IMR-90 (cell line): ENCODE results near the gene IER5L. TPM values are rescaled to one million over a fixed set of nuclear protein-coding genes. Genes with fewer than 3 reads are reported as not detected.

Experiments
- ATAC-seq: fragments of 200-7000 bp; cut with Tn5 transposase; 2 replicates; pipeline ENCODE4 v1.9.1; 2020; ENCODE audit warnings: low read depth, mild to moderate bottlenecking, moderate library complexity
- BruUV-seq: library from RNA; stranded (reverse); fragments of 400-500 nt; replicated peaks from 2 replicates; lab custom pipeline; 2021; lab: Mats Ljungman, UMichigan
- CTCF ChIA-PET: fragments of 300-600 bp; formaldehyde crosslinking; extraction: SDS; loops from one replicate; lab custom pipeline; 2021; ENCODE audit warnings: antibody characterized with exemption; lab: Yijun Ruan, JAX
- POLR2A ChIA-PET: fragments of 300-600 bp; sonication (Branson Sonifier 250); formaldehyde crosslinking; loops from one replicate; lab custom pipeline; 2022; ENCODE audit warnings: antibody characterized with exemption; ENCODE audit not compliant: unreplicated experiment; lab: Charles Lee
- DNase-seq: peaks from one replicate; pipeline ENCODE4 v3.0.0; 2013
- H2AFZ ChIP-seq: replicated peaks from 2 replicates; pipeline ENCODE3; 2013; ENCODE audit warnings: low read length, mild to moderate bottlenecking; ENCODE audit not compliant: poor library complexity
- H2AK5ac ChIP-seq: 2 replicates; pipeline ENCODE4 v1.6.1; 2013; ENCODE audit warnings: low read depth, low read length, inconsistent platforms
- H2AK9ac ChIP-seq: replicated peaks from 2 replicates; pipeline ENCODE3; 2013; ENCODE audit warnings: mild to moderate bottlenecking, low read depth, low read length, moderate library complexity; ENCODE audit not compliant: poor library complexity
- H2BK120ac ChIP-seq: 2 replicates; pipeline ENCODE4 v1.6.1; 2013; ENCODE audit warnings: low read depth, low read length, inconsistent platforms
- H2BK15ac ChIP-seq: 3 replicates; pipeline ENCODE4 v1.6.1; 2013; ENCODE audit warnings: low read depth, low read length, inconsistent platforms
- H2BK20ac ChIP-seq: 2 replicates; pipeline ENCODE4 v1.6.1; 2013; ENCODE audit warnings: low read depth, mild to moderate bottlenecking, inconsistent platforms, low read length, moderate library complexity
- H2BK5ac ChIP-seq: 2 replicates; pipeline ENCODE4 v1.6.1; 2013; ENCODE audit warnings: mild to moderate bottlenecking, low read depth, low read length, inconsistent platforms; ENCODE audit not compliant: poor library complexity, severe bottlenecking
- H3K14ac ChIP-seq: replicated peaks from 2 replicates; pipeline ENCODE4 v1.6.1; 2013; ENCODE audit warnings: low read depth, low read length, inconsistent platforms
- H3K18ac ChIP-seq: 2 replicates; pipeline ENCODE4 v1.6.1; 2013; ENCODE audit warnings: low read depth, low read length, control low read depth
- H3K23ac ChIP-seq: 2 replicates; pipeline ENCODE4 v1.6.1; 2013; ENCODE audit warnings: low read depth, low read length, inconsistent platforms
- H3K27ac ChIP-seq: 2 replicates; pipeline ENCODE4 v1.5.1; 2013; ENCODE audit warnings: mild to moderate bottlenecking, control low read depth, low read length; ENCODE audit not compliant: insufficient read depth
- H3K27me3 ChIP-seq: 2 replicates; pipeline ENCODE4 v1.6.1; 2013; ENCODE audit warnings: low read length; ENCODE audit not compliant: control insufficient read depth, insufficient read depth
- H3K36me3 ChIP-seq: 2 replicates; pipeline ENCODE4 v1.6.1; 2013; ENCODE audit warnings: low read length, mixed read lengths; ENCODE audit not compliant: control insufficient read depth, insufficient read depth
- H3K4ac ChIP-seq: 2 replicates; pipeline ENCODE4 v1.6.1; 2013; ENCODE audit warnings: low read depth, low read length, inconsistent platforms
- H3K4me1 ChIP-seq: 2 replicates; pipeline ENCODE4 v1.6.1; 2013; ENCODE audit warnings: low read length, mixed read lengths; ENCODE audit not compliant: control insufficient read depth, insufficient read depth
- H3K4me2 ChIP-seq: 2 replicates; pipeline ENCODE4 v1.6.1; 2013; ENCODE audit warnings: low read depth, mild to moderate bottlenecking, control low read depth, low read length, moderate library complexity
- H3K4me3 ChIP-seq: 2 replicates; pipeline ENCODE4 v1.5.1; 2013; ENCODE audit warnings: low read depth, mild to moderate bottlenecking, control low read depth, low read length, moderate library complexity; ENCODE audit not compliant: insufficient read depth
- H3K56ac ChIP-seq: 2 replicates; pipeline ENCODE4 v1.6.1; 2013; ENCODE audit warnings: low read length, inconsistent platforms; ENCODE audit not compliant: insufficient read depth; ENCODE audit errors: extremely low read depth
- H3K79me1 ChIP-seq, 2 experiments: 2 replicates each; pipeline ENCODE4 v1.6.1; 2013; ENCODE audit warnings: low read length in 2 of 2, inconsistent platforms in 1 of 2, low read depth in 1 of 2
- H3K9ac ChIP-seq: 2 replicates; pipeline ENCODE4 v1.6.1; 2013; ENCODE audit warnings: low read depth, low read length, control low read depth
- H3K9me1 ChIP-seq: 2 replicates; pipeline ENCODE4 v1.6.1; 2013; ENCODE audit warnings: low read length, inconsistent platforms; ENCODE audit not compliant: insufficient read depth
- H3K9me3 ChIP-seq: 2 replicates; pipeline ENCODE4 v1.6.1; 2013; ENCODE audit warnings: low read length; ENCODE audit not compliant: control insufficient read depth, insufficient read depth
- H4K20me1 ChIP-seq: 2 replicates; pipeline ENCODE4 v1.6.1; 2013; ENCODE audit warnings: low read length, inconsistent platforms; ENCODE audit not compliant: insufficient read depth
- H4K5ac ChIP-seq: 2 replicates; pipeline ENCODE4 v1.6.1; 2013; ENCODE audit warnings: mild to moderate bottlenecking, low read depth, low read length, control low read depth
- H4K8ac ChIP-seq, 2 experiments: 2 replicates each; pipeline ENCODE4 v1.6.1; 2013; ENCODE audit warnings: low read depth in 2 of 2, low read length in 2 of 2, control low read depth in 1 of 2, inconsistent platforms in 1 of 2
- H4K91ac ChIP-seq: 2 replicates; pipeline ENCODE4 v1.6.1; 2013; ENCODE audit warnings: low read depth, low read length, inconsistent platforms; ENCODE audit not compliant: insufficient read depth
- CEBPB ChIP-seq: IDR thresholded peaks from 2 replicates; pipeline ENCODE4 v1.6.1; 2012; ENCODE audit warnings: low read depth, low read length, improper control_type of control experiment
- CHD1 ChIP-seq: IDR thresholded peaks from 2 replicates; pipeline ENCODE4 v1.6.1; 2012; ENCODE audit warnings: low read depth, low read length, improper control_type of control experiment
- MAFK ChIP-seq: IDR thresholded peaks from 2 replicates; pipeline ENCODE4 v1.6.1; 2012; ENCODE audit warnings: low read depth, low read length, improper control_type of control experiment
- WGBS, 2 experiments: methylation state at CpG; one replicate each; pipeline versions ENCODE4 v1.1.5 to v1.1.7; 2013; ENCODE audit warnings: missing lambda C conversion rate in 2 of 2; ENCODE audit not compliant: insufficient read length in 1 of 2; ENCODE audit errors: extremely low coverage in 2 of 2; 5-methylcytosine and 5-hydroxymethylcytosine counted together
- dilution Hi-C: fragments of 300-500 bp; cut with HindIII; formaldehyde crosslinking; loops from one replicate; pipeline ENCODE4 v1.14.3; 2018; ENCODE audit warnings: low sequenced_read_pairs; ENCODE audit not compliant: unreplicated experiment
- in situ Hi-C: fragments of 300-500 bp; cut with MboI; formaldehyde crosslinking; loops from 3 replicates; pipeline ENCODE4 v1.14.3; 2019; ENCODE audit warnings: low sequenced_read_pairs, inconsistent platforms, mixed read lengths
- intact Hi-C: fragments of 100-400 bp; cut with micrococcal nuclease; formaldehyde crosslinking; loops from 2 replicates; pipeline ENCODE4 v1.10.0; 2022
- polyA plus RNA-seq, 3 experiments: library from polyadenylated mRNA; depleted of rRNA; stranded (reverse); fragments of >200 nt; gene quantifications; 2 replicates each; pipeline ENCODE4 v1.2.3, GENCODE V29; 2012; ENCODE audit warnings: low replicate concordance in 1 of 3
- total RNA-seq: library from RNA; depleted of rRNA; stranded (reverse); fragments of >200 nt; gene quantifications from 2 replicates; pipeline ENCODE4 v1.2.3, GENCODE V29; 2012

The IER5L gene
- total and polyA plus RNA-seq, 2 of the 4 experiments (the other 2 are of a cell fraction): 12.5 to 13.4 TPM

DNA sequence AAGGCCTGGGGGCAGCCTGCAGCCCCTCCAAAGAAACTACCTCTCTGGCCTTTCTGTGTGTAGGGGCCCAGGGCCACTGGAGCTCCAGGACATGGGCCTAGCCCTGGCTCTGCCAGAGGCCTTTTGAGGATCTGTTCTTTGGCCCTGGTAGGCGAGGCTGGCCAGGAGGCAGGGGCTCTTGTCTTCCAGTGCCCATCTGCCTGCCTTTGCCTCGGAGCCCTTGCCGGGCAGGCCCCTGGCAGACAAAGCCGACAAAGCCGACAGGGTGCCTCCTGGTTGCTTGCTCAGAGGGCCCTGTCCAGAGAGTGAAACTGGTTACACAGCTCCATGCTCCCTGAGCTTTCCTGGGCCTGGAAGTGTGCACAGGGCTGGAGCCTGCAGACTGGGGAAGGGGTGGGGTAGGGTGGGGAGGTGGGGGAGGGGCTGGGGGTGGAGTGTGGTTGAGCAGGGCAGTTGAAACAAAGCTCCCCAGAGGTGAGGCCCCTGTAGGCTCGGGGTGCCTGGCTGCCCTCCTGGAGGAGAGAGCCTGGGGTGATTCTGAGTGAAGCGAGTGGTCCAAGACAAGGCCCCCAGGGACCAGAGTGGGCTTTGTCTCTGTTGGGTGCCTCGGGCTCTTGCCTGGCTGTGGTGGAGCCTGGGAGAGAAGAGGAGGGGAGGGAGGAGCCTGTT, 37.5 kb downstream of the IER5L start:
- Histone ChIP-seq H2BK5ac (peak overlapping the region; percentile 99), H4K8ac (peak overlapping the region; percentile 99), H3K56ac (peak overlapping the region; percentile 100), H4K91ac (peak overlapping the region; percentile 100), H3K79me1 (peaks cover 5 to 41% of the 10 kb centered on the region in 2 experiments; a peak in 3 of 4 replicates), H3K27ac (peak overlapping the region; percentile 98), H3K18ac (peak overlapping the region; percentile 94), H2AFZ (peak overlapping the region; percentile 53), H3K4me2 (peak overlapping the region; percentile 77), H3K9me3 (no peaks in the 10 kb centered on the region), H3K27me3 (no peaks in the 10 kb centered on the region), H2AK5ac (peak overlapping the region; percentile 97), H3K4me3 (peak overlapping the region; percentile 28), H3K9ac (peak overlapping the region; percentile 98), H2BK120ac (peak overlapping the region; percentile 99), H2BK20ac (peak overlapping the region; percentile 86), H4K5ac (peak overlapping the region; percentile 97), H3K4me1 (peaks cover 54% of the 10 kb centered on the region), H2BK15ac (peak overlapping the region; percentile 93), H4K20me1 (no peaks in the 10 kb centered on the region; the same call in 1 of the 2 replicates), H3K4ac (peak overlapping the region; percentile 99), H3K9me1 (peaks cover 12% of the 10 kb centered on the region), H3K36me3 (peaks cover 21% of the 10 kb centered on the region), H3K14ac (peak overlapping the region; percentile 100), H3K23ac (peak overlapping the region; percentile 99), H2AK9ac (peak overlapping the region; percentile 100)
- peak; percentile 7 for ATAC-seq
- peak; percentile 45 for DNase-seq
- ChIA-PET CTCF (interaction anchor here (1.2 to 3.1 kb wide), 2 partner anchors 9 to 33 kb away, joined by 7 to 21 read pairs; no protein-coding TSS in a partner anchor), POLR2A (interaction anchor here (0.5 to 2.6 kb wide), 11 partner anchors 9 to 483 kb away, joined by 3 to 17 read pairs (median 4); partner anchors contain the start of gene IER5L)
- intact Hi-C loops (loop anchor here (1.0 to 2.0 kb wide), 2 partner anchors 356 to 429 kb away; no protein-coding TSS in a partner anchor), in situ Hi-C loops (no loop called here), dilution Hi-C loops (no loop called here)
- no CpG with 5 or more reads among the region's 8 CpGs for WGBS, 2 experiments
- TF ChIP-seq CHD1 (peak; percentile 20; the same call in 1 of the 2 replicates), CEBPB (no peak), MAFK (no peak)
- BruUV-seq: no TSS peak
